ENCODE measurements around the gene GTF2H2C_2.
A peak's percentile ranks its signal among the peaks of the same experiment; 100 is the strongest.
"Not testable (repeated sequence)": the region's sequence is repeated elsewhere in the genome, so short reads cannot be mapped to it uniquely, and the experiment has no call there.

Gene GTF2H2C_2

DNA sequence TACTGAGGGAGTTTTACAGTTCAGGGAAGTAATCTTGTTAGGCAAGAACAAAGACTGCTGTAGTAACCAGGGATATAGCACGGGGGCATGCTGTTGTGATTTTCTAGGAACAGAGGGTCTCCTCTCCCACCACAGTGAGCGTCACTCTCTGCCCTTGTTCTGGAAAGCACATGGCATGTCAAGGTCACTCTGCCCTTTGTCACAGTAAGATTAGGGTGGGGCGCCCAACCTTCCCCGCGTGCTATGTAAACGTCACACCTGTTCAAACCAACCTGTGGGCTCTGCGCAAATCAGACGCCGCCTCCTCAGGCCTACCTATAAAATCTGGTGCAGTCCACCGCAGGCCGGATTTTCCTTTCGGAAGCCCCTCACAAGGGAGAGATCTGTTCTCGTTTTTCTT lies 44.0 kb downstream of the GTF2H2C_2 start:
- H3K4me2 ChIP-seq (replicated peaks; ENCODE audit: extremely low read depth, low read length, poor library complexity, severe bottlenecking); H3K27me3 ChIP-seq (ENCODE audit: control insufficient read depth in 2 of 2, insufficient read depth in 2 of 2, low read length in 2 of 2); H3K4me3 Mint-ChIP-seq; H3K36me3 Mint-ChIP-seq; H2AFZ ChIP-seq (ENCODE audit: insufficient read depth, low read depth, low read length, poor library complexity, severe bottlenecking); H3K4me3 ChIP-seq (replicated peaks in 1 of 3; ENCODE audit: low read depth in 2 of 3, low read length in 3 of 3); H3K36me3 ChIP-seq (replicated peaks in 1 of 2; ENCODE audit: control insufficient read depth in 1 of 2, insufficient read depth in 2 of 2, low read length in 2 of 2); intact Hi-C loops (cut with micrococcal nuclease); H3K79me2 ChIP-seq (ENCODE audit: insufficient read depth, low read length); H3K27me3 Mint-ChIP-seq (ENCODE audit: low read depth in 3 of 3); H3K9me3 ChIP-seq (replicated peaks in 1 of 2; ENCODE audit: control insufficient read depth in 1 of 2, insufficient read depth in 1 of 2, low read length in 2 of 2); H4K20me1 ChIP-seq (ENCODE audit: insufficient read depth, low read length); H3K4me1 Mint-ChIP-seq; H3K27ac Mint-ChIP-seq; H3K4me1 ChIP-seq (ENCODE audit: control insufficient read depth in 1 of 2, insufficient read depth in 2 of 2, low read length in 2 of 2); H3K27ac ChIP-seq (ENCODE audit: low read depth in 1 of 2, low read length in 2 of 2); H3K9ac ChIP-seq (ENCODE audit: insufficient read depth, low read length, poor library complexity, severe bottlenecking); H3K9me3 Mint-ChIP-seq: not testable (repeated sequence)
- peak in 1 of 3 donors; percentile 0 for DNase-seq
- no CpG with 5 or more reads among the region's 13 CpGs for WGBS (ENCODE audit: insufficient coverage)

- H3K4me1 ChIP-seq (ENCODE audit: control insufficient read depth in 1 of 2, insufficient read depth in 2 of 2, low read length in 2 of 2); H3K36me3 Mint-ChIP-seq; H3K4me1 Mint-ChIP-seq; H3K27ac Mint-ChIP-seq; H3K79me2 ChIP-seq (ENCODE audit: insufficient read depth, low read length); H2AFZ ChIP-seq (ENCODE audit: insufficient read depth, low read depth, low read length, poor library complexity, severe bottlenecking); H4K20me1 ChIP-seq (ENCODE audit: insufficient read depth, low read length); H3K27me3 Mint-ChIP-seq (ENCODE audit: low read depth in 3 of 3); H3K27ac ChIP-seq (ENCODE audit: low read depth in 1 of 2, low read length in 2 of 2); DNase-seq; H3K36me3 ChIP-seq (replicated peaks in 1 of 2; ENCODE audit: control insufficient read depth in 1 of 2, insufficient read depth in 2 of 2, low read length in 2 of 2); H3K27me3 ChIP-seq (ENCODE audit: control insufficient read depth in 2 of 2, insufficient read depth in 2 of 2, low read length in 2 of 2); H3K4me3 Mint-ChIP-seq; H3K9me3 ChIP-seq (replicated peaks in 1 of 2; ENCODE audit: control insufficient read depth in 1 of 2, insufficient read depth in 1 of 2, low read length in 2 of 2); intact Hi-C loops (cut with micrococcal nuclease); H3K9me3 Mint-ChIP-seq; H3K9ac ChIP-seq (ENCODE audit: insufficient read depth, low read length, poor library complexity, severe bottlenecking); H3K4me2 ChIP-seq (replicated peaks; ENCODE audit: extremely low read depth, low read length, poor library complexity, severe bottlenecking); H3K4me3 ChIP-seq (replicated peaks in 1 of 3; ENCODE audit: low read depth in 2 of 3, low read length in 3 of 3): not testable (repeated sequence)
- no CpG with 5 or more reads among the region's 6 CpGs for WGBS (ENCODE audit: insufficient coverage)
Observed at GRCh38 chr5:70461984-70462383, 46.8 kb downstream of the GTF2H2C_2 start.

DNA sequence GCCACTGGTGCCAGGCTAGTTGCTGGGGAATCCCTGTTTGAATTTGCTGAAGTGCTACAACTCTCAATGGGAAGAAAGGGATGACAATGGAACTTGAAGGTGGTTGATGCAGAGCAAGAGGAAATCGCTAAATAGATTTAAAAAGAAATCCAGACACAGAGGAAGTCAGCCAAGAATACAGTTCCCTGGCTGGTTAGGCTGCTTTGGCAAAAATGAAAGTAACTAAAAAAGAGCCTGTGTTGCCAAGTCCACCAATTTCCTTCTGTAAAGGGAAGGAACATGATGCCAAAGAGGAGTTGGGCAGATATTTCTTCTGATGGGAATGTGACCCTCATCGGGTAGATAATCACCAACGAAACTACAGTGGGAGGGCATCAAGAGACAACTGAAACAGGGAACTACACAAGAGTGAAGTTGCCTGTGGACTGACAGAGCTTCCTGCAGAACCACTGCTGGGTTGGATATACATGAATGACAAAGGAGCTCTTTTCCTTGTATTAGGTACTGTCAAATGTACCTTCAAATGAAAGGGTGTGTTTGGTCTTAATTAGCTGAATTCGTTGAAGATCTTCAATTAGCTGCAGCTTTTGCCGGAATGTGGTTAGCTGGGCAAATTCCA lies 49.0 kb downstream of the GTF2H2C_2 start:
- H3K9me3 Mint-ChIP-seq; H3K27ac Mint-ChIP-seq; H3K4me2 ChIP-seq (replicated peaks; ENCODE audit: extremely low read depth, low read length, poor library complexity, severe bottlenecking); H3K9ac ChIP-seq (ENCODE audit: insufficient read depth, low read length, poor library complexity, severe bottlenecking); H3K9me3 ChIP-seq (replicated peaks in 1 of 2; ENCODE audit: control insufficient read depth in 1 of 2, insufficient read depth in 1 of 2, low read length in 2 of 2); H2AFZ ChIP-seq (ENCODE audit: insufficient read depth, low read depth, low read length, poor library complexity, severe bottlenecking); H4K20me1 ChIP-seq (ENCODE audit: insufficient read depth, low read length); H3K4me1 Mint-ChIP-seq; H3K4me1 ChIP-seq (ENCODE audit: control insufficient read depth in 1 of 2, insufficient read depth in 2 of 2, low read length in 2 of 2); intact Hi-C loops (cut with micrococcal nuclease); H3K4me3 ChIP-seq (replicated peaks in 1 of 3; ENCODE audit: low read depth in 2 of 3, low read length in 3 of 3); H3K79me2 ChIP-seq (ENCODE audit: insufficient read depth, low read length); DNase-seq; H3K27ac ChIP-seq (ENCODE audit: low read depth in 1 of 2, low read length in 2 of 2); H3K36me3 ChIP-seq (replicated peaks in 1 of 2; ENCODE audit: control insufficient read depth in 1 of 2, insufficient read depth in 2 of 2, low read length in 2 of 2); H3K36me3 Mint-ChIP-seq; H3K27me3 Mint-ChIP-seq (ENCODE audit: low read depth in 3 of 3); H3K4me3 Mint-ChIP-seq; H3K27me3 ChIP-seq (ENCODE audit: control insufficient read depth in 2 of 2, insufficient read depth in 2 of 2, low read length in 2 of 2): not testable (repeated sequence)
- no CpG with 5 or more reads among the region's 5 CpGs for WGBS (ENCODE audit: insufficient coverage)

DNA sequence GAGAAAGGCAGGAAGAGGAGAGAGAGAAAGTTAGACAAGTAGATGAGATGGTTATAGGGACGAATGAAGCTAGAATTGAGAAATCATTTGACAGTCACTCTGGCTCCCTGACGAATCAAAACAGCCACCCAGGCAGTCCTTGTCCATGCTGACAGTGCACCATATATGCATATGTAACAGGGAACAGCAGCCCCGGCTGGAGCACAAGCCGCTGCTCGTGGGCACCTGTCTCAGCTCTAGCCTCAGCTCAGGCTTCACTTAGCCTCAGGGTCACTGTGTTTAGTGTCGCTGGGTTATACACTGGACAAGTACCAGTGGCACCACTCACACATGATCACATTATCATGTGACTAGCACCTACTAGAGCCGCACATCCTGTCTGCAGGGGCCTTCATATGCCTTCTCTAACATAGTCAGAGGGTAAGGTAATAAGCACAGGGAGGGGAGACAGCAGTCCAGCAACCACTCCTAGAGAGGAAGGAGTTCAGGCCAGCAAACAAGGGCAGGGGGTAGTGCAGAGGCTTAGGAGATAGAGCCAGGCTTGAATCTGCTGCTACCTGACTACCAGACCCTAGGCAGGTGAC lies 54.9 kb downstream of the GTF2H2C_2 start:
- H3K4me1 ChIP-seq (ENCODE audit: control insufficient read depth in 1 of 2, insufficient read depth in 2 of 2, low read length in 2 of 2); H3K9ac ChIP-seq (ENCODE audit: insufficient read depth, low read length, poor library complexity, severe bottlenecking); H3K27me3 ChIP-seq (ENCODE audit: control insufficient read depth in 2 of 2, insufficient read depth in 2 of 2, low read length in 2 of 2); H3K36me3 ChIP-seq (replicated peaks in 1 of 2; ENCODE audit: control insufficient read depth in 1 of 2, insufficient read depth in 2 of 2, low read length in 2 of 2); intact Hi-C loops (cut with micrococcal nuclease); H3K4me3 ChIP-seq (replicated peaks in 1 of 3; ENCODE audit: low read depth in 2 of 3, low read length in 3 of 3); H3K27ac ChIP-seq (ENCODE audit: low read depth in 1 of 2, low read length in 2 of 2); H3K9me3 Mint-ChIP-seq; H3K27me3 Mint-ChIP-seq (ENCODE audit: low read depth in 3 of 3); H3K9me3 ChIP-seq (replicated peaks in 1 of 2; ENCODE audit: control insufficient read depth in 1 of 2, insufficient read depth in 1 of 2, low read length in 2 of 2); H4K20me1 ChIP-seq (ENCODE audit: insufficient read depth, low read length); DNase-seq; H3K27ac Mint-ChIP-seq; H3K4me2 ChIP-seq (replicated peaks; ENCODE audit: extremely low read depth, low read length, poor library complexity, severe bottlenecking); H2AFZ ChIP-seq (ENCODE audit: insufficient read depth, low read depth, low read length, poor library complexity, severe bottlenecking); H3K4me3 Mint-ChIP-seq; H3K4me1 Mint-ChIP-seq; H3K36me3 Mint-ChIP-seq; H3K79me2 ChIP-seq (ENCODE audit: insufficient read depth, low read length): not testable (repeated sequence)
- no CpG with 5 or more reads among the region's 7 CpGs for WGBS (ENCODE audit: insufficient coverage)

Measured in CD14-positive monocyte (primary cell).